HepG2 (cell line): ENCODE results near the gene NAV3. TPM values are rescaled to one million over a fixed set of nuclear protein-coding genes. Genes with fewer than 3 reads are reported as not detected.

ENCODE experiments used
- ATAC-seq: fragments of 200-7000 bp; cut with Tn5 transposase; 3 replicates; pipeline ENCODE4 v1.9.1; 2020; ENCODE audit warnings: mild to moderate bottlenecking, moderate library complexity
- BruUV-seq: library from RNA; stranded (reverse); fragments of 400-500 nt; replicated peaks from 2 replicates; lab custom pipeline; 2021; lab: Mats Ljungman, UMichigan
- CTCF ChIA-PET: fragments of 300-600 bp; formaldehyde crosslinking; extraction: SDS; loops from one replicate; lab custom pipeline; 2021; ENCODE audit warnings: low total read pairs, inconsistent platforms, low intra/inter-chr PET ratio; lab: Yijun Ruan, JAX
- POLR2A ChIA-PET: fragments of 350-600 bp; sonication (Branson Sonifier 250); formaldehyde crosslinking; loops from one replicate; lab custom pipeline; 2020; ENCODE audit warnings: antibody characterized with exemption, inconsistent platforms; lab: Yijun Ruan, JAX
- DNase-seq: peaks from one replicate; pipeline ENCODE4 v3.0.0-alpha.2; 2015; ENCODE audit warnings: low spot score
- FAIRE-seq: peaks from 3 replicates; lab custom pipeline; 2011; peaks lifted over from hg19 to GRCh38; lab: Jason Lieb, UNC
- H2AFZ ChIP-seq: one replicate; pipeline ENCODE4 v1.6.1; 2011; ENCODE audit warnings: low read length, inconsistent platforms
- H3K27ac ChIP-seq: fragments of 300-600 bp; 3 replicates; pipeline ENCODE4 v1.8.0; 2011; ENCODE audit warnings: mixed run types, mild to moderate bottlenecking, mixed read lengths, low read length, inconsistent platforms; ENCODE audit not compliant: insufficient read depth; ENCODE audit errors: extremely low read length
- H3K27me3 ChIP-seq, 2 experiments: fragments of 200-600 bp in 1 of 2; 2 replicates in 1 of 2; 3 replicates in 1 of 2; pipeline versions ENCODE4 v1.6.0 to v1.8.0; 2011; ENCODE audit warnings: low read length in 2 of 2, mild to moderate bottlenecking in 2 of 2, moderate library complexity in 2 of 2, inconsistent platforms in 1 of 2; ENCODE audit not compliant: insufficient read depth in 2 of 2, control insufficient read depth in 1 of 2
- H3K36me3 ChIP-seq, 2 experiments: fragments of 200-600 bp in 1 of 2; replicated peaks in 1 of 2; 2 replicates in 1 of 2; 3 replicates in 1 of 2; pipeline versions ENCODE4 v1.5.1 to v1.8.0; 2011; ENCODE audit warnings: low read length in 2 of 2, inconsistent platforms in 1 of 2; ENCODE audit not compliant: insufficient read depth in 2 of 2, control insufficient read depth in 1 of 2
- H3K4me1 ChIP-seq: 2 replicates; pipeline ENCODE4 v1.5.1; 2012; ENCODE audit warnings: low read length, inconsistent platforms; ENCODE audit not compliant: insufficient read depth
- H3K4me2 ChIP-seq: 2 replicates; pipeline ENCODE4 v1.6.0; 2011; ENCODE audit warnings: low read depth, low read length, inconsistent platforms
- H3K4me3 ChIP-seq, 3 experiments: fragments of 200-600 bp in 1 of 3; sonication (generic), shearing (Covaris generic) in 1 of 3; replicated peaks in 1 of 3; 2 replicates each; pipeline ENCODE4 v1.5.1; 2011 to 2016; ENCODE audit warnings: low read length in 3 of 3, inconsistent platforms in 2 of 3, low read depth in 2 of 3, mild to moderate bottlenecking in 2 of 3, control low read depth in 1 of 3, mixed read lengths in 1 of 3; ENCODE audit not compliant: insufficient read depth in 1 of 3
- H3K79me2 ChIP-seq: one replicate; pipeline ENCODE4 v1.6.1; 2011; ENCODE audit warnings: low read length, inconsistent platforms; ENCODE audit not compliant: insufficient read depth
- H3K9ac ChIP-seq: 2 replicates; pipeline ENCODE4 v1.6.0; 2011; ENCODE audit warnings: mild to moderate bottlenecking, low read depth, low read length, inconsistent platforms; ENCODE audit not compliant: insufficient read depth
- H3K9me3 ChIP-seq: 2 replicates; pipeline ENCODE4 v1.5.1; 2012; ENCODE audit warnings: mild to moderate bottlenecking, low read length
- H4K20me1 ChIP-seq: 2 replicates; pipeline ENCODE4 v1.6.0; 2011; ENCODE audit warnings: inconsistent platforms, mild to moderate bottlenecking, low read length, moderate library complexity; ENCODE audit not compliant: insufficient read depth
- PRMT3 ChIP-seq: sonication (generic); formaldehyde crosslinking; IDR thresholded peaks from 2 replicates; pipeline ENCODE4 v1.8.1; 2022; ENCODE audit warnings: low read depth, mild to moderate bottlenecking, moderate library complexity, missing genetic modification reagents, borderline replicate concordance
- SNRNP70 ChIP-seq: fragments of 200-400 bp; formaldehyde crosslinking; IDR thresholded peaks from 2 replicates; pipeline ENCODE4 v1.6.1; 2017; ENCODE audit warnings: mild to moderate bottlenecking, low read depth, low read length, moderate library complexity
- STAG1 ChIP-seq: sonication (generic); formaldehyde crosslinking; IDR thresholded peaks from 2 replicates; pipeline ENCODE4 v1.4.0; 2020; ENCODE audit warnings: missing genetic modification reagents
- TBP ChIP-seq: sonication (generic); formaldehyde crosslinking; IDR thresholded peaks from 2 replicates; pipeline ENCODE4 v1.5.0; 2020; ENCODE audit warnings: missing genetic modification reagents
- TRIM24 ChIP-seq: sonication (generic); formaldehyde crosslinking; IDR thresholded peaks from 2 replicates; pipeline ENCODE4 v1.8.0; 2022; ENCODE audit warnings: mild to moderate bottlenecking, missing genetic modification reagents
- ZNF251 ChIP-seq: sonication (generic); formaldehyde crosslinking; IDR thresholded peaks from 2 replicates; pipeline ENCODE4 v1.9.0; 2021; ENCODE audit warnings: mild to moderate bottlenecking, missing genetic modification reagents
- ZNF33A ChIP-seq: sonication (generic); formaldehyde crosslinking; IDR thresholded peaks from 2 replicates; pipeline ENCODE4 v1.5.1; 2020; ENCODE audit warnings: missing genetic modification reagents, mild to moderate bottlenecking, moderate library complexity, borderline replicate concordance
- WGBS: methylation state at CpG from one replicate; pipeline ENCODE4 v1.1.6; 2017; ENCODE audit warnings: low lambda C conversion rate; 5-methylcytosine and 5-hydroxymethylcytosine counted together
- in situ Hi-C: cut with HindIII; loops from 2 replicates; pipeline ENCODE4 v1.10.0; 2017; ENCODE audit warnings: low pct_unique_long_range_greater_than_20kb; ENCODE audit not compliant: extremely low pct_ligation_motif_present
- intact Hi-C: fragments of 100-400 bp; cut with micrococcal nuclease; formaldehyde crosslinking; loops from one replicate; pipeline ENCODE4 v1.10.0; 2022; ENCODE audit not compliant: unreplicated experiment
- polyA plus RNA-seq, 8 experiments: library from polyadenylated mRNA; depleted of rRNA in 3 of 8; stranded (reverse) in 7 of 8; unstranded in 1 of 8; fragments of >200 nt; fragmentation: Illumina TruSeq in 4 of 8; extraction: Trizol in 4 of 8; gene quantifications; 2 replicates each; pipeline versions ENCODE4 v1.2.1 to v1.2.3, GENCODE V29; 2011 to 2016; ENCODE audit warnings: low read depth in 4 of 8, missing spikeins in 1 of 8, mixed read lengths in 1 of 8; ENCODE audit not compliant: insufficient read depth in 1 of 8
- total RNA-seq, 5 experiments: library from RNA; depleted of rRNA; stranded (reverse); fragments of >200 nt; fragmentation: Illumina TruSeq; extraction: Trizol; gene quantifications; 2 replicates each; pipeline ENCODE4 v1.2.3, GENCODE V29; 2016; ENCODE audit warnings: low read depth in 1 of 5
- TF ChIP-seq, protein P1 (sequence below): sonication (generic); formaldehyde crosslinking; IDR thresholded peaks from 2 replicates; pipeline ENCODE4 v1.5.1; 2020; ENCODE audit warnings: missing genetic modification reagents, mild to moderate bottlenecking, borderline replicate concordance
- TF ChIP-seq, protein P2 (sequence below): sonication (generic); formaldehyde crosslinking; IDR thresholded peaks from 2 replicates; pipeline ENCODE4 v1.8.0; 2022; ENCODE audit warnings: mild to moderate bottlenecking, missing genetic modification reagents, borderline replicate concordance

Gene NAV3
- total and polyA plus RNA-seq, 2 of the 13 experiments (the other 11 are each of a cell fraction or from before 2014, with no cell fraction given) = 0.01 to 0.18 TPM

DNA sequence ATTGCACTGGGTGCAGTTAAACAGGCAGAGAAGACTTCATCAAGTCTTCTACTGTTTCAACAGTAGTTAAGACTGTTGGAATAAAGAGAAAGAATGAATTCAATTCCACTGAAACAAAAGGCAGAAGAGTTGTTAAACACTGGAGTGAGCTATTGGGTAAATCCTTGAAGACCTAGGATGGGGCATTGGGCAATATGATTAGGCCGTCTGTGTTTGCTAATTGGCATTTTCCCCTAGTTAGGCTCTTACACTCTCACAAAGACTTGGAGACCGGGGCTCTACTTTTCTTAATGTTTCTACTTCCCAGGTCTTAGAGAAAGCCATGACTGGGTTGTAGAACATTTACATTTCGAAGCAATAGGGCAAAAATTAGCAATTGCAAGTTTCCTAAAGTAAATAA is 402.1 kb downstream of the NAV3 start:
- in situ Hi-C loops = no loop called here
- Histone ChIP-seq H3K36me3 (no peaks in the 10 kb centered on the region), H3K4me3 (no peak overlapping the region), H2AFZ (no peak overlapping the region), H4K20me1 (no peaks in the 10 kb centered on the region), H3K79me2 (no peaks in the 10 kb centered on the region), H3K4me1 (no peaks in the 10 kb centered on the region), H3K27ac (no peak overlapping the region), H3K9ac (no peak overlapping the region), H3K9me3 (no peaks in the 10 kb centered on the region), H3K4me2 (no peak overlapping the region), H3K27me3 (no peaks in the 10 kb centered on the region)
- BruUV-seq = no TSS peak
- intact Hi-C loops = no loop called here
- ATAC-seq (no peak), FAIRE-seq (no peak), DNase-seq (no peak)
- ChIA-PET POLR2A (no interaction called here), CTCF (no interaction called here)
- no peak for TF ChIP-seq PRMT3
- no peak for TF ChIP-seq STAG1 (CRISPR knock-in tag)
- no peak for TF ChIP-seq SNRNP70
- TF ChIP-seq TRIM24 (CRISPR knock-in tag) = no peak
- TF ChIP-seq ZNF33A = no peak
- 5% methylated on average over 3 of the region's 3 CpGs for WGBS

DNA sequence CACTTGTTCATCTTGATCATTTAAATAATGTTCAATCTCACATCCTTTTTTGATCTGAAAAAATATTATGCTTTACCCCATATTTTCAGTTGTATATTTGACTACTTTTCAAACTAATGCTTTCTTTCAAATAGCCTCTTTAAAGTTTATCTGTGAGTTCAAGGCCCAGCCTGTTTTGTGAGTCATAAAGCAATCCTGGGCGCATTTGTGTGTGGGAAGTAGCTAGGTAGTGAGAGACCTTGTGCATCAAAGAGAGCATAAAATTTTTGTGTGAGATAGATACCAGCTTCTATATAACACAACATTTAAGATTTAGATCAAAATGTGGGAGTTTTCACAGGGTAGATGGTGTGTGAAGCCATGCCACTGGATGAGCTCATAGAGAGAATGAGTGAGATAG is 405.6 kb downstream of the NAV3 start:
- Histone ChIP-seq H3K27me3 (no peaks in the 10 kb centered on the region), H3K4me2 (no peak overlapping the region), H2AFZ (no peak overlapping the region), H3K4me3 (no peak overlapping the region), H4K20me1 (no peaks in the 10 kb centered on the region), H3K4me1 (no peaks in the 10 kb centered on the region), H3K9me3 (no peaks in the 10 kb centered on the region), H3K79me2 (no peaks in the 10 kb centered on the region), H3K27ac (no peak overlapping the region), H3K36me3 (no peaks in the 10 kb centered on the region), H3K9ac (no peak overlapping the region)
- intact Hi-C loops (no loop called here), in situ Hi-C loops (no loop called here)
- no peak for ATAC-seq
- CTCF ChIA-PET = no interaction called here
- POLR2A ChIA-PET = no interaction called here
- 0% methylated on average over 1 of the region's 1 CpG for WGBS
- no peak for FAIRE-seq
- no peak for DNase-seq
- BruUV-seq = no TSS peak
- TF ChIP-seq TBP (CRISPR knock-in tag) = no peak
- no peak for TF ChIP-seq ZNF251
- TF ChIP-seq, protein P1, sequence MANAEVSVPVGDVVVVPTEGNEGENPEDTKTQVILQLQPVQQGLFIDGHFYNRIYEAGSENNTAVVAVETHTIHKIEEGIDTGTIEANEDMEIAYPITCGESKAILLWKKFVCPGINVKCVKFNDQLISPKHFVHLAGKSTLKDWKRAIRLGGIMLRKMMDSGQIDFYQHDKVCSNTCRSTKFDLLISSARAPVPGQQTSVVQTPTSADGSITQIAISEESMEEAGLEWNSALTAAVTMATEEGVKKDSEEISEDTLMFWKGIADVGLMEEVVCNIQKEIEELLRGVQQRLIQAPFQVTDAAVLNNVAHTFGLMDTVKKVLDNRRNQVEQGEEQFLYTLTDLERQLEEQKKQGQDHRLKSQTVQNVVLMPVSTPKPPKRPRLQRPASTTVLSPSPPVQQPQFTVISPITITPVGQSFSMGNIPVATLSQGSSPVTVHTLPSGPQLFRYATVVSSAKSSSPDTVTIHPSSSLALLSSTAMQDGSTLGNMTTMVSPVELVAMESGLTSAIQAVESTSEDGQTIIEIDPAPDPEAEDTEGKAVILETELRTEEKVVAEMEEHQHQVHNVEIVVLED (CRISPR knock-in tag) = no peak
- TF ChIP-seq, protein P2, sequence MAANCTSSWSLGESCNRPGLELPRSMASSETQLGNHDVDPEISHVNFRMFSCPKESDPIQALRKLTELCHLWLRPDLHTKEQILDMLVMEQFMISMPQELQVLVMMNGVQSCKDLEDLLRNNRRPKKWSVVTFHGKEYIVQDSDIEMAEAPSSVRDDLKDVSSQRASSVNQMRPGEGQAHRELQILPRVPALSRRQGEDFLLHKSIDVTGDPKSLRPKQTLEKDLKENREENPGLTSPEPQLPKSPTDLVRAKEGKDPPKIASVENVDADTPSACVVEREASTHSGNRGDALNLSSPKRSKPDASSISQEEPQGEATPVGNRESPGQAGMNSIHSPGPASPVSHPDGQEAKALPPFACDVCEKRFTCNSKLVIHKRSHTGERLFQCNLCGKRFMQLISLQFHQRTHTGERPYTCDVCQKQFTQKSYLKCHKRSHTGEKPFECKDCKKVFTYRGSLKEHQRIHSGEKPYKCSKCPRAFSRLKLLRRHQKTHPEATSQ (CRISPR knock-in tag) = no peak
